ENCODE data around the gene ZNF410.
"Not testable (repeated sequence)": the region's sequence is repeated elsewhere in the genome, so short reads cannot be mapped to it uniquely, and the experiment has no call there.

Gene ZNF410

GRCh38 chr14:73869754-73870153, 16.9 kb upstream of the ZNF410 start:
- not testable (repeated sequence) for DNase-seq (ENCODE audit: low spot score in 2 of 2); H3K27me3 Mint-ChIP-seq; H3K4me3 Mint-ChIP-seq; H3K9me3 Mint-ChIP-seq; ATAC-seq (ENCODE audit: low read depth); H3K27ac Mint-ChIP-seq; H3K4me1 Mint-ChIP-seq; H3K36me3 Mint-ChIP-seq

DNA sequence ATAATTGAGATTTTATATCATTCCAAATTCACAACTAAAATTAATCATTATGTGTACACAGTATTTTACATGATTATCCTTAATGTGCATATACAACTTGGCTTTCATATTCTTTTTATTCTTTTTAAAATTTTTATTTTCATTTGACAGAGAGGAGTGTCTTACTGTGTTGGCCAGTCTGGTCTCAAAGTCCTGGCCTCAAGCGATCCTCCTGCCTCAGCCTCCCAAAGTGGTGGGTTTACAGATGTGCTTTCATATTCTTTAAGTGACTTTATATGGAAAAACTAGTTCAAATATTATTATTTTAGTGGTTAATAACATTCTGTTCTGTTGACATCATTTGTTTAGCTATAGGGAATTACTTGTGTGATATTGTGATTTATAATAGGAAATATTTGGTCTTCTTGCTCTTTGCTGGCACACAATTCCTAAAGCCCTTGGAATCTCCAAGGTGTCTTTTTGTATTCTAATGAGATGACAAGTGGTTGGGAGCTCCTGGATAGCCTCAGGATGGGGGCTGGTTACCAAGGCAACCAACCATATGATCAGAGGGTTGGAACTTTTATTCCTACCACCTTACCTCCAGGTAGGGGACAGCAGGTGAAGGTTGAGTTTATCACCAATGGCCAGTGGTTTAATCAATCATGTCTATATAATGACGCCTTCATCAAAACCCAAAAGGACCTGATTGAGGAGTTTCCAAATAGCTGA, 16.0 kb upstream of the ZNF410 start:
- H3K4me3 Mint-ChIP-seq, result no peak overlapping the region
- peaks cover 1% of the 10 kb centered on the region for H3K36me3 Mint-ChIP-seq
- no peaks in the 10 kb centered on the region for H3K4me1 Mint-ChIP-seq
- ATAC-seq (ENCODE audit: low read depth), result no peak
- DNase-seq (ENCODE audit: low spot score in 2 of 2), result no peak
- no peak overlapping the region for H3K27ac Mint-ChIP-seq
- no peaks in the 10 kb centered on the region for H3K9me3 Mint-ChIP-seq
- H3K27me3 Mint-ChIP-seq, result no peaks in the 10 kb centered on the region

GRCh38 chr14:73873660-73874059, 13.0 kb upstream of the ZNF410 start:
- Mint-ChIP-seq H3K4me3 (no peak overlapping the region), H3K4me1 (no peaks in the 10 kb centered on the region), H3K9me3 (no peaks in the 10 kb centered on the region), H3K36me3 (peaks cover 1% of the 10 kb centered on the region), H3K27me3 (no peaks in the 10 kb centered on the region), H3K27ac (no peak overlapping the region)
- ATAC-seq (ENCODE audit: low read depth), result no peak
- no peak for DNase-seq (ENCODE audit: low spot score in 2 of 2)

GRCh38 chr14:73877790-73878189, 8.9 kb upstream of the ZNF410 start:
- DNase-seq (ENCODE audit: low spot score in 2 of 2), result no peak
- ATAC-seq (ENCODE audit: low read depth), result no peak
- no peaks in the 10 kb centered on the region for H3K36me3 Mint-ChIP-seq
- H3K27me3 Mint-ChIP-seq, result no peaks in the 10 kb centered on the region
- no peak overlapping the region for H3K4me3 Mint-ChIP-seq
- no peaks in the 10 kb centered on the region for H3K4me1 Mint-ChIP-seq
- H3K27ac Mint-ChIP-seq, result no peak overlapping the region
- no peaks in the 10 kb centered on the region for H3K9me3 Mint-ChIP-seq

GRCh38 chr14:73878436-73878835, 8.2 kb upstream of the ZNF410 start:
- no peaks in the 10 kb centered on the region for H3K4me1 Mint-ChIP-seq
- ATAC-seq (ENCODE audit: low read depth), result no peak
- no peak overlapping the region for H3K4me3 Mint-ChIP-seq
- no peak overlapping the region for H3K27ac Mint-ChIP-seq
- no peaks in the 10 kb centered on the region for H3K36me3 Mint-ChIP-seq
- no peaks in the 10 kb centered on the region for H3K27me3 Mint-ChIP-seq
- no peak for DNase-seq (ENCODE audit: low spot score in 2 of 2)
- no peaks in the 10 kb centered on the region for H3K9me3 Mint-ChIP-seq

GRCh38 chr14:73879027-73879426, 7.6 kb upstream of the ZNF410 start:
- Mint-ChIP-seq H3K9me3 (no peaks in the 10 kb centered on the region), H3K27me3 (no peaks in the 10 kb centered on the region)
- no peak for ATAC-seq (ENCODE audit: low read depth)

DNA sequence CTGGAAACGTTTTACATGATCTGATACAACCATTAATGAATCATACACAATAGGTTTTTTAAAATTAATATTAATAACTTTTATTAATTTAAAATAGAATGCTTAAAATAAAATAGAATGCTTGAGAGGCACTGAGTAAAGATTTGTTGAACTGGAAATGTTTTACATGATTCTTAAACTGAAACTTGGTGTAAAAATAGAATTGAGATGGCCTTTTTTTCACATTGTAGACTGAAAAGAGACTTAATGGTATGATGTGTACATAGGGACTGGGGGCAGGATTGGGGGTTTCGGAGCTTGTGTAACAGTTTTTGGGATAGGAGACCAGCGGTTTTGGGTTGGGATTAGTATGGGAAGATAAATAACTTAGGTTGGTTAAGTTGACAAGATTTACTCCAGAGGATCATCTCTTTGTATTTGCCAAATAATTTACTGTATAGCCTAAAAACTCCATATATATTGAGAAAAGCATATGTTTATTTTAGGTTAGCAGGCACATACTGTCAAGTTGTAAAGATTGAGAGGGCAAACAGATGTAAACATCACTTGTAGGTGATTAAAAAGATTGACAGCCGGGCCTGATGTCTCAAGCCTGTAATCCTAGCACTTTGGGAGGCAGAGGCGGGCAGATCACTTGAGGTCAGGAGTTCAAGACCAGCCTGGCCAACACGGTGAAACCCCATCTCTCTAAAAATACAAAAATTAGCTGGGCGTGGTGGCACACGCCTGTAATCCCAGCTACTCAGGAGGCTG, 2.0 kb upstream of the ZNF410 start:
- peak overlapping the region; percentile 27 for H3K4me3 Mint-ChIP-seq
- no peaks in the 10 kb centered on the region for H3K9me3 Mint-ChIP-seq
- no peaks in the 10 kb centered on the region for H3K27me3 Mint-ChIP-seq
- peaks cover 2% of the 10 kb centered on the region for H3K36me3 Mint-ChIP-seq
- H3K27ac Mint-ChIP-seq, result peak overlapping the region; percentile 29
- DNase-seq (ENCODE audit: low spot score in 2 of 2) (no peak), ATAC-seq (ENCODE audit: low read depth) (no peak)
- peaks cover 17% of the 10 kb centered on the region for H3K4me1 Mint-ChIP-seq

More at GRCh38 chr14:73879027-73879426, 7.6 kb upstream of the ZNF410 start:
- H3K27ac Mint-ChIP-seq, result no peak overlapping the region
- no peak for DNase-seq (ENCODE audit: low spot score in 2 of 2)
- no peaks in the 10 kb centered on the region for H3K4me1 Mint-ChIP-seq
- H3K36me3 Mint-ChIP-seq, result no peaks in the 10 kb centered on the region
- no peak overlapping the region for H3K4me3 Mint-ChIP-seq

DNA sequence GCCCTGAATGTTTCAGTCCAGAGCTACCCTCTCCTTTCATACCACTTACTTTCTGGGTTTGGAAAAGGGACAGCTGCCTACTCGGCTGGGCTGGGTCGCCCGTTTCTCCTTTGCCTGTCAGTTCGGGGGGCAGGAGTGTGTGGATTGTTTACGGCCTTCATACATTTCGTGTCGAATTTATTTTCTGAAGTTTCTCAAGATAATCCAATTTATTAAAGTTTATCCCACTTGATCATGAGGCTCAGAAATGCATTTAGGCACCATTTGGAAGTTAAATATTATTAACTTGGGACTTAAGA, 608 bp downstream of the ZNF410 start:
- H3K4me1 Mint-ChIP-seq, result peaks cover 17% of the 10 kb centered on the region
- DNase-seq (ENCODE audit: low spot score in 2 of 2) (no peak), ATAC-seq (ENCODE audit: low read depth) (no peak)
- H3K36me3 Mint-ChIP-seq, result peaks cover 3% of the 10 kb centered on the region
- no peaks in the 10 kb centered on the region for H3K9me3 Mint-ChIP-seq
- no peaks in the 10 kb centered on the region for H3K27me3 Mint-ChIP-seq
- H3K27ac Mint-ChIP-seq, result peak overlapping the region; percentile 99
- H3K4me3 Mint-ChIP-seq, result peak overlapping the region; percentile 99

DNA sequence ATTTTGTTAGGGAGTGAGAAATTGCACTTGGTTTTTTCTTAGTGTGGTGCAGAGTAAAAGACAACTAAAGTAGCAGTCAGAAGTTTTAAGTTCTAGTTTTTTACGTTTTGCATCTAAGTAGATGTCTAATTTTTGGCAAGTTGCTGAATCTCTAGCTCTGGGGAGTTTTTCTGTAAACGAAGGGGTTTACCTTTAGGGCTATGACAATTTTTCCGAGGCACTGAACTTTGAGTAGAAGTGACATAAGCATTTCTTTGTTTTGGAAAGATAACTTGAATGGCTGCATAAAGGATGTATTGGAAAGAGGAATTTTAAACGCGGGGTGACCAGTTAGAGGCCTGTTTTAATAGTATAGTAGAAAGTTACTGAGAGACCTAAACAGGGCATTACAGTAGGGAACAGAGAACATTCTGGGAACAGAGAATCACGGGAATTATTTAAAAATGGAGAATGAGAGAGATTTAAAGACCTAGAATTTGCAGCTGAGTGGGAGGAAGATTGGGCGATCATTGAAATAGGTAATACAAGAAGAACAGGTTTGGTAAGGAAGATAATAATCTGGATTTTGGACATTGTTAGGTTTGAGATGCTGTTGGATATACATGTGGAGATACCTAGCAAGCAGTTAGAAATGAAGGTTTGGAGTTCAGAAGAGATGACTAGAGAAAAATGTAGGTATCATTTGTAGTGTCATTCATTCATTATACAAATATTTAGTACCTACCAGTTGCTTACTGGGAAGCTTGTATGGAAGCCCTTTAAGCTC, 1.2 kb downstream of the ZNF410 start:
- Mint-ChIP-seq H3K9me3 (no peaks in the 10 kb centered on the region), H3K27ac (peak overlapping the region; percentile 99), H3K4me3 (peak overlapping the region; percentile 99), H3K36me3 (peaks cover 3% of the 10 kb centered on the region), H3K27me3 (no peaks in the 10 kb centered on the region), H3K4me1 (peaks cover 17% of the 10 kb centered on the region)
- ATAC-seq (ENCODE audit: low read depth) (no peak), DNase-seq (ENCODE audit: low spot score in 2 of 2) (no peak)

DNA sequence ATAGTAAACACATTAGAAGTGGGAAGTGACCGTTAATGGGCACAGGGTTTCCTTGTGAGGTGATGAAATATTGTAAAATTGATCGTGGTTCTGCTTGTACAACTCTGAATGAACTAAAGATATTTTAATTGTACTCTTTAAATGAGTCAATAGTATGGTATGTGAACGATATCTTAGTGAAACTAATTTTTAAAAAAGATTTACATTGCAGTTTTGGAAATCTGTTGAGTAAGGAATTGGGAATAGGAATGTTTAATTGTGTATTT, 1.7 kb downstream of the ZNF410 start:
- no peak for DNase-seq (ENCODE audit: low spot score in 2 of 2)
- H3K27me3 Mint-ChIP-seq, result no peaks in the 10 kb centered on the region

DNA sequence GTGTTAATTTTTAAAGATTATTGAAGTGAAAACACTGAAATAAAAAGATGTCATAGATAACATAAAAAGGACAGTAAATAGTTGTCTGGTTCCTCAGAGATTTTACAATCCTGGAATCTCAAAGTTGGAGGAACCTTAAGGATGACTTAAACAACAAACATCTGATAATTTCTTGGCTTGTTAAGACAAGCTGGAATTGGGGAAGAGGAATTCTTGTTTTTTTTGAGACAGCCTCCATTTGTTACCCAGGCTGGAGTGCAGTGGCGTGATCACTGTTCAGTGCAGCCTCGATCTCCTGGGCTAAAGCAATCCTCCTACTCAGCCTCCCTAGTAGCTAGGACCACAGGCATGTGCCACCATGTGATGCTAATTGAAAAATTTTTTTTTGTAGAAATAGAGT, 2.3 kb downstream of the ZNF410 start:
- no peak for ATAC-seq (ENCODE audit: low read depth)
- no peaks in the 10 kb centered on the region for H3K9me3 Mint-ChIP-seq
- peak overlapping the region; percentile 99 for H3K27ac Mint-ChIP-seq
- H3K4me1 Mint-ChIP-seq, result peaks cover 19% of the 10 kb centered on the region
- H3K27me3 Mint-ChIP-seq, result no peaks in the 10 kb centered on the region
- no peak for DNase-seq (ENCODE audit: low spot score in 2 of 2)
- H3K4me3 Mint-ChIP-seq, result no peak overlapping the region
- peaks cover 8% of the 10 kb centered on the region for H3K36me3 Mint-ChIP-seq

More for the DNA sequence above, 1.7 kb downstream of the ZNF410 start:
- H3K4me1 Mint-ChIP-seq, result peaks cover 17% of the 10 kb centered on the region
- H3K27ac Mint-ChIP-seq, result peak overlapping the region; percentile 99
- H3K36me3 Mint-ChIP-seq, result peaks cover 3% of the 10 kb centered on the region
- peak overlapping the region; percentile 99 for H3K4me3 Mint-ChIP-seq
- H3K9me3 Mint-ChIP-seq, result no peaks in the 10 kb centered on the region
- no peak for ATAC-seq (ENCODE audit: low read depth)

DNA sequence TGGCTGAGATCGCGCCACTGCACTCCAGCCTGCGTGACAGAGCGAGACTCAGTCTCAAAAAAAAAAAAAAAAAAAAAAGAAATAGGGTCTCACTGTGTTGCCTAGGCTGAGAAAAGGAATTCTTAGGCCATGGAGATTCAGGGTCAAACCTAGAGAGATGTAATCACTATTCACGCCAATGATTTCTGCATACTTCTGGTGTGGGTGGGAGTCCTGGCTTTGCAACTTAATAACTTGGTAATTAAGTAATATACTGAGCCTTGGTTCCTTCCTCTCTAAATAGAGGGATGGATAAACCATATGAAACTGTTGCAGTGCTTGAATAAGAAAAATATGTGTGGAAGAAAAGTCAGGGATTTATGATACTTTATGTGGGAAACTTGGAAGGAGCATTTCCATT, 2.7 kb downstream of the ZNF410 start:
- no peaks in the 10 kb centered on the region for H3K9me3 Mint-ChIP-seq

GRCh38 chr14:73894180-73894687, 7.6 kb downstream of the ZNF410 start:
- H3K27me3 Mint-ChIP-seq; H3K9me3 Mint-ChIP-seq; H3K4me3 Mint-ChIP-seq; DNase-seq (ENCODE audit: low spot score in 2 of 2); H3K27ac Mint-ChIP-seq; ATAC-seq (ENCODE audit: low read depth); H3K4me1 Mint-ChIP-seq: not testable (repeated sequence)
- peaks cover 27% of the 10 kb centered on the region for H3K36me3 Mint-ChIP-seq

More for the DNA sequence above, 2.7 kb downstream of the ZNF410 start:
- no peak for ATAC-seq (ENCODE audit: low read depth)
- H3K27me3 Mint-ChIP-seq, result no peaks in the 10 kb centered on the region
- H3K36me3 Mint-ChIP-seq, result peaks cover 9% of the 10 kb centered on the region
- DNase-seq (ENCODE audit: low spot score in 2 of 2), result no peak
- peaks cover 19% of the 10 kb centered on the region for H3K4me1 Mint-ChIP-seq
- no peak overlapping the region for H3K4me3 Mint-ChIP-seq
- H3K27ac Mint-ChIP-seq, result peak overlapping the region; percentile 16

DNA sequence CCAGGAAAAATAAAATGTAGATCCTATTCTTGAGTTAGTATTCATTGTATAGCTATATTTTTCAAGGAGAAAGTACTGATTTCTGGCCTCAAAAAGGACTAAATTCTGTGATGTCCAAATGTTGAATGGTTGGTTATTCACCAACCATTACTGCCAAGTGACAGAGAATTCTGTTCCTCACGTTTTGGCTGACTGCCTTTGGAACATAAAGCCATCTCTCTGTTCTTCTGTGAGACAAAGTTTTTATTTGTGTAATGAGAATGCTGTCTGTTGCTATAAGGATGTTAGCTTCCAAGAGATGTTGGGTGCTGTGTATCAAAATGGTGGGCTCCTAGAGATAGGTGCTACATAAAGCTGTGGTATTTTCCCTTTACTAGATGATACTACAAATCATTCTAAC, 9.3 kb downstream of the ZNF410 start:
- peaks cover 27% of the 10 kb centered on the region for H3K36me3 Mint-ChIP-seq

More for the DNA sequence above, 9.3 kb downstream of the ZNF410 start:
- H3K27me3 Mint-ChIP-seq, result no peaks in the 10 kb centered on the region
- H3K27ac Mint-ChIP-seq, result peak overlapping the region; percentile 25
- no peak overlapping the region for H3K4me3 Mint-ChIP-seq
- no peak for DNase-seq (ENCODE audit: low spot score in 2 of 2)
- peaks cover 5% of the 10 kb centered on the region for H3K4me1 Mint-ChIP-seq
- ATAC-seq (ENCODE audit: low read depth), result no peak
- H3K9me3 Mint-ChIP-seq, result no peaks in the 10 kb centered on the region

Data from memory B cell (primary cell).